Stimulated activated naive CD4-positive, alpha-beta T cell (primary cell): ENCODE results near the gene BRAT1.
"Not testable (repeated sequence)": the region's sequence is repeated elsewhere in the genome, so short reads cannot be mapped to it uniquely, and the experiment has no call there.

Experiments
- DNase-seq, 6 experiments: peaks; one replicate each; lab custom pipeline; 2025; lab: John Stamatoyannopoulos, UW

The BRAT1 gene

DNA sequence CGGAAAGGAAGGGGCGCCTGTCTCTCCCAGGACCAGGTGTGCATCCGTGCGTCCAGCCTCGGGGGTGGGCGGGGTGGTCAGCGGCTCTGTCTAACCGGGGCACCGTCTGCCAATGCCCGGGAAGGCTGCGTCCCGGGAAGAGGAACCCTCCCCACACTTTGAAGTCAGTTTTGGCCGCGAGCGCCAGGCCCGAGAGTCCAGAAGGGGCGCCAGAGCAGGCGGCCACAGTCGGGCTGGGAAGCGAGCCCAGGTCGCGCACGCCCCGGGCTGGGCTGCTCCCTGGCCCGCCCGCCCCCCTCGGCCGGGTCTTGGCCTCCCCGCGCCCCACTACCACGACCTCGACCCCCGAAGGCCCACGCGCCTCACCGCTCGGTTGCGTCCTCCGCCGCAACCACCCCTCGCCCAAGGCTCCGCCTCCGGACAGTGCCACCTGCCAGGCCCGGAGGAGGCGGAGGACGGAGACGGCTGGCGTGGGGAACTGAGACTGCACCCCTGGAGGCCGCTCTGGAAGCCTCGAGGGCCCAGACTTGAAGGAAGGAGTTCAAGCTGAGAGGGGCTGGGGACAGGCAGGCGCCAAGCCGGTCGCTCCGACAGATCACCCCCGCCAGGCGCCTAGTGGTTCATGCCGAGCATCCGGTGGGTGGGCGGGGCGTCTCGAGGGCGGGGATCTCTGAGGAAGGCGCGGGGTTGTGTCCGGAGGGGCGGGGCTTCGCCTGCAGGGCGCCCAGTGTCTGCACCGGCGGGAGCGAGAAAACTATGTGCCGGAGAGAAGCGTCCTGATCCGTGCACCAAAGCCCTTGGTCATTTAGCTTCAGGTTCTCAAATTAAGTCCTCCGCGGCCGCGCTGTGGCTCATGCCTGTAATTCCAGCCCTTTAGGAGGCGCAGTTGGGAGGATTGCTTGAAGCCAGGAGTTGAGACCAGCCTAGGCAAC lies at the start of gene BRAT1:
Gene BRAT1 (minus strand): TSS at position 404 of the 932 bp plus-strand sequence. CDS start 1,093 bp downstream, outside the sequence.
- peak; percentile 86 to 94 (median 92) for DNase-seq

DNA sequence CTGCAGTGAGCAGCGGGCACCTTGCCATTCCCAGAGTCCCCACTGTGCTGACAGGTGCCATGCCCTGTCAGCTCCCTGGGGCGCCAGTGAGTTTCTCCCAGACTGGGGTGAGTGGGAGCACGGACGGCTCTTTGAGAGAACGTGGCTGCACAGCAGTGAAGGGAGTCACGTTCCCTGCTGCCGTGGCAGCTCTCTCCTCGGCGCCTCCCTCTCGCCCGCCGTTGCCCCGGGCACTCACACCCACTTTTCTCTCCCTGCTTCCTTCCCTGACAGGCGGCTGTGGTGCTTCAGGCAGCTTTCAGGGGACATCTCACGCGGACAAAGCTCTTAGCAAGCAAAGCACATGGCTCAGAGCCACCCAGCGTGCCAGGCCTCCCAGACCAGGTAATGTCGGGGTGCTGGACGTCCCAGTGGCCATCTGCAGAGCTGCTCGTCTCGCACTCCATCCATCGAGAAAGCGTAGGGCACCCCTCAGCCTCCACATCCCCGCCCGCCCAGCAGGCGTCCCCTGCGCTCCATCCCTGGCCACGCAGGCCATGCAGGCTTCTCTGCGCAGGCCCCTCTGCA lies 49.4 kb upstream of the BRAT1 start:
- DNase-seq, result no peak

- DNase-seq, result no peak
Observed at GRCh38 chr7:2603044-2603965, 48.0 kb upstream of the BRAT1 start.

GRCh38 chr7:2602406-2603043 lies 47.2 kb upstream of the BRAT1 start:
- no peak for DNase-seq

- DNase-seq, result no peak
Observed at GRCh38 chr7:2601907-2602306, 46.6 kb upstream of the BRAT1 start.

DNA sequence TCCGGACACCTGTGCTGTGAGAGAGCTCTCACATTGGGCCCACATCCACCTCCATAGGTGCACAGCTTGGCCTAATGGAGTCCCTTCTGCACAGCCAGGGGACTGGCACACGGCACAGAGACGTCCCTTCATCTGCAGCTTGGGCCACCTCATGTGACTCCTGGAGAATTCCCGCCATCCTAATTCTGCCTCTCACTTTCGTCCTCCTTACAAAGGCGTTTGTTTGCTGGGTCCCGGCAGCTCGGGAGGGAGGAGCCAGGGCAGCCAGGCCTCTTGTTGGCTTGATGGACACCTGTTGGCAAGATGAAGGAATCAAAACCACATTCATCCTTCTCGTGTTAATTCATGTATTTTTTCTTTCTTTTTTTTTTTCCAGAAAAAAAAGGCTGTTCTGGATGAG lies 45.7 kb upstream of the BRAT1 start:
- DNase-seq, result no peak

GRCh38 chr7:2598154-2598823 lies 43.0 kb upstream of the BRAT1 start:
- DNase-seq, result no peak

DNA sequence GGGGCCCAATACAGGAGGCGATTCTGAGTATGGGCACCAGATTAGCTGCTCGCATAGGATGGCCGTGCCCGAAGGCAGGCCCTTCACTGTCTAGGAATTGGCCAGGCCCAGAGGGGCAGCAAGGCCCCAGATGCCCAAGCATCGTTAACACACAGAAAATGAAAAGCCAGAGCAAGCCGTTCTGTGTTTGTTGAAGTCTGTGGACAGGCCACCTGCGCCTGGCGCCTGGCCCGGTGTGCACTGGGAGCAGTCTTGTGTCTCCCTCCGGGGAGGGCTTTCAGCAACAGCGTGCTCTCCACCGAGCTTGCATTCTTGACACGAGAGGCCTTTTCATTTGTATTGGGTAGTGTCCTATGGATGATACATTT lies 41.9 kb upstream of the BRAT1 start:
- no peak for DNase-seq

- no peak for DNase-seq
Observed at GRCh38 chr7:2596464-2597272, 41.3 kb upstream of the BRAT1 start.

DNA sequence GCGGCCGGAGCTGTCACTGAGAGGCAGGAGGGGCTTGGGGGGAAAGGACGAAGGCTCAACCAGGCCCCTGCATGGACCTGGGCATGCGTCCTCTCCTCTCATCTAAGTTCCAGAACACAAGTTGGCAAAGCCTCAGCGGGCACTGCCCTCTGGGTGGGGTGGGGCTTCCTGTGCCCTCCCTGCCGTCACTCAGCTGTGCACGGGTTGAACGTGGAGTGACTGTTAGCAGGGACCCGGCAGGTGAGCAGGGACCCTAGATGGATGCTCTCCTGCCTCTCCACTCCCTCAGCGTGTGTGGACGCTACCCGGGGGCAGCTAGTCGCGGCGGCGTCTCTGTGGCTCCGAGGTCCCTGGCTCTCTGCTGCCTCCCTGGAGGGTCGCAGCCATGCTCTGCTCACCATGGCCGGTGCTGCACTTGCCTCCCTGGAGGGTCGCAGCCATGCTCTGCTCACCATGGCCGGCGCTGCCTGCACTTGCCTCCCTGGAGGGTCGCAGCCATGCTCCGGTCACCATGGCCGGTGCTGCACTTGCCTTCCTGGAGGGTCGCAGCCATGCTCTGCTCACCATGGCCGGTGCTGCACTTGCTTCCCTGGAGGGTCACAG lies 40.0 kb upstream of the BRAT1 start:
- DNase-seq, result no peak

DNA sequence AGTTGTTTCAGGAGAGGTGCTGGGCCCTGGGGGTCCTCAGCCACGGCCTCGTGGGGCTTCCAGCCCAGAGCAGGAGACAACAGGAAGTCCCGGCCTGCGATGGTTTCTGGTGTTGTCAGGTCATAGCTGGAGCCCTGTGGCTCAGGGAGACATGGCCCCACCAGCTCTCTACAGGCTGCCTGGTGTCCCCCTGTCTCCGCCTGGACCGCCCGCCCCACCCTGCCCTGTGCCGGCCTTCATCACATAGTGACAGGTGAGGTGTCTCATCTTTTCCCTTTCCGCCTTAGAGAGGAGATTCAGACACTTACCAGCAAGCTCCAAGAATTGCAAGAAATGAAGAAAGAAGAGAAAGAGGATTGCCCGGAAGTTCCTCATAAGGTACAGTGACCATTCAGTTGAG lies 39.3 kb upstream of the BRAT1 start:
- DNase-seq, result no peak

GRCh38 chr7:2593036-2593727 lies 37.9 kb upstream of the BRAT1 start:
- no peak for DNase-seq

DNA sequence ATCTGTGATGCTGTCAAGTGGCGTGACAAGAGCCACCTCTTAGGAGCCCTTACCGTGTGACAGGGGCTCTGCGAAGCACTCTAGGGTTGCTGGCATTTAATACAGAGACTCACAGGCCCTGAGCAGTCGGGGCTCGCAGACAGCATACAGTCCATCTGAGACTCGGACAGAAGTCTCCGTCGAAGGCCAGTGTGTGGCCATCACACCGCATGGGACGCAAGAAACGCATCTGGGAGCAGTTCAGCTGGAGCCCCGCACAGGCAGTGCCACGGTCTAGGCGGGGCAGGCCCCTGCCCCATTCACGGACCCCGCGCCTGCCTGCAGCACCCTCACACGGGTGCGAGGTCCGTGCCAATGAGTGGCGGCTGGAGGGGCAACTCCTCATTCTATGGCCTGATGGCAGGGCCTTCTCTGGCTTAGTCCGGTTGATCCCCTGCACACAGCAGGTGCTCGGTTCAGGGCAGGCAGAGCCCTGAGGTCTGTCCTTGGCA lies 37.1 kb upstream of the BRAT1 start:
- DNase-seq, result no peak

GRCh38 chr7:2589941-2590340 lies 34.6 kb upstream of the BRAT1 start:
- not testable (repeated sequence) for DNase-seq

DNA sequence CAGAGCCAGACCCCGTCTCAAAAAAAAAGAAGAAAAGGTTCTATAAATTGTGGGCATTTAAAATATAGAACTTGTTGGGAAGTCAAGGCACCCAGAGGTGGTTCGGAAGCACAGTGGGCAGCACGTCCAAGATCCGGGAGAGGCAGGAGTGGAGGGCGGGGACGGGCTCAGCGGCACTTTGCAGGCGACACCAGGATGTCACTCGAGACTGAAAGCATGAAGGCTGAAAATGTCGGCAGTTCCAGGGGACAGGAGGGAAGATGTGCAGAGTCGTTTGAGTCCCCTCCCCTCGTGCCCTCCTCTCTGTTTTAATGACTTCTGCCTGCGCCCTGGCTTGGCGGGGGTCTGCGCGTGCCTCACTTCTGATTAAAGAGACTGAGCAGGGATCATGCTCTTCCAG lies 34.0 kb upstream of the BRAT1 start:
- no peak for DNase-seq

- no peak for DNase-seq
Observed at GRCh38 chr7:2587778-2588177, 32.5 kb upstream of the BRAT1 start.

DNA sequence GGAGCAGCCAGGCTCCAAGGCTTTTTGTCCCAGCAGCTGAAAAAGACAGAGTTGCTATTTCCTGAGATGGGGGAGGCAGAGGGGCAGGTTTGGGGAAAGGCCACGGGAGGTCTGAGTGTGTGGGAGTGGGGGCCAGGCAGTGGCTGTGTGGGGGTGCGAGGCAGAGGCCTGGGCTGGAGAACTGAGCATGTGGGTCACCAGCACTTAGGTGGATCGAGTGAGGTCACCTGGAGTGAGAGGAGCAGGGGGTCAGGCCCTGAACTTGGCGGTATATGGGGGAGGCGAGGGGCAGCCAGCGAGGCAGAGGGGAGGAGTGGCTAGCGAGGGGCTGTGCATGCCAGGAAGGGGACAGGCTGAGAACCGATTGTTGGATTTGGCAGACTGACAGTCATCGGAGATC lies 31.8 kb upstream of the BRAT1 start:
- no peak for DNase-seq

GRCh38 chr7:2586326-2587020 lies 31.1 kb upstream of the BRAT1 start:
- no peak for DNase-seq

GRCh38 chr7:2585446-2585845 lies 30.1 kb upstream of the BRAT1 start:
- DNase-seq, result no peak
